Measurements from ENCODE around the gene ZBTB48.
A peak's percentile ranks its signal among the peaks of the same experiment; 100 is the strongest.
"Not testable (repeated sequence)": the region's sequence is repeated elsewhere in the genome, so short reads cannot be mapped to it uniquely, and the experiment has no call there.

The ZBTB48 gene

DNA sequence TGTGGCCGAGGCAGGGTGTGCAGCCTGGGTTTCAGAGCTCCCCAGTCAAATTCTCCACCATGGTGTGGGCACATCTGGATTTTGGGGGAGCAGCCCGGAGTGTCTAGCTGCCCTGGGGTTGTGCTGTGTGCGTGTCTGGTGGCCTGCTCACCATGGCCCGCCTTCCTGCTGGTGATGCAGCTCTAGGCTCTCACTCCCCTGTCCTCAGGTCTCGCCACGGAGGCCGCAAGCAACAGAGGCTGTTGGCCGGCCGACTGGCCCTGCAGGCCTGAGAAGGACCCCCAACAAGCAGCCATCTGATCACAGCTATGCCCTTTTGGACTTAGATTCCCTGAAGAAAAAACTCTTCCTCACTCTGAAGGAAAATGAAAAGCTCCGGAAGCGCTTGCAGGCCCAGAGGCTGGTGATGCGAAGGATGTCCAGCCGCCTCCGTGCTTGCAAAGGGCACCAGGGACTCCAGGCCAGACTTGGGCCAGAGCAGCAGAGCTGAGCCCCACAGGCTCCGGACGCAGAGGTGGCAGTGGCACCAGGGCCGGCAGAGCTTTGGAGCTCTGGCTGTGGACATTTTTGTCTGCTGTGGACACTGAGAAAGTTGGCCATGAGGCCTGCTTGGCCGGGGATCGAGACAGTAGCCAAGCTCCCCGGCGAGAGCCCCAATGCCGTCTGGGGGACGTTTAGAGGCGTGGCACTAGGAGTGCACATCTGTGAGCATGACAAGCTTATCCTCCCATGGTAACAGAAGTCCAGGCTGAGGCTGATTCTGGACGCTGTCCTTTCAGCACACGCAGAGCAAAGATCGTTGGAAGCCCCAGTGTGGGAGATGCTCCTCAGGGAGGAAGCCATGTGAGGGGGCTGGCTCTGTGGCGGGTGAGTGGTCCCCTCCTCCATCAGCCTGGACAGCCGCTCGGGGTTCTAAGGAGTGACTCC is 53.1 kb downstream of the ZBTB48 start:
- DNase-seq (ENCODE audit: low read depth, low spot score) = no peak

DNA sequence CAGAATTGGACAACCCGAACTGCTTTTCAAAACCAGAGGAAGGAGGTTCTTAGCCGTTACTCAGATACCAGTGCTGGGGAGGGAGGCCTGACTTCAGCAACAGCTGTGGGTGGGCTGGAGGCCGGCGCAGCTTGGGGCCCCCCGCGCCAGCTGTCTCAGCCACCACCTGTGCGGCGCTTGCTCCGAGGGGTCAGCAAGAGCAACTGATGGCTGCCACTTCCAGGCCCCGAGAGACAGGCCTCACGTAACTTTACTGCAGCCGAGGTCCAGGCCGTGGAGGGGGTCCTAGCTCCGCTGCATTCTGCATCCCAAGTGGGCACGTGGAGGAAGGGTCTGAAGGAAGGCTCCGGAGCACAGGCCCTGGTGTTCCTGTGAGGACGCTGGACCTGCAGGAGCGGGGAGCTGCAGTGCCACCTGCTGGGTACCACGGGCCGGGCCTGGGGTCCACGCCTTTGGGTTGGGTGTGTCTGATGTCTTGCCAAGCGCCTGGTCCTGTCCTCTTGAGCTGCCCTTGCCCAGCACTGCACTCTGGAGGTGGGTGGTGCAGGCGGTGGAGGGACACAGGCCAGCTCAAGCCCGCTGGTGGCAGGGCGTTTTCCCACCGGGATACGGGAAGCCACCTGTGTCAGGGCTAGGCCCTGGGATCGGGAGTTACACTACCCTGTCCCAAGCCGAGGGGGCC is 54.7 kb downstream of the ZBTB48 start:
- DNase-seq (ENCODE audit: low read depth, low spot score) = peak; percentile 61

DNA sequence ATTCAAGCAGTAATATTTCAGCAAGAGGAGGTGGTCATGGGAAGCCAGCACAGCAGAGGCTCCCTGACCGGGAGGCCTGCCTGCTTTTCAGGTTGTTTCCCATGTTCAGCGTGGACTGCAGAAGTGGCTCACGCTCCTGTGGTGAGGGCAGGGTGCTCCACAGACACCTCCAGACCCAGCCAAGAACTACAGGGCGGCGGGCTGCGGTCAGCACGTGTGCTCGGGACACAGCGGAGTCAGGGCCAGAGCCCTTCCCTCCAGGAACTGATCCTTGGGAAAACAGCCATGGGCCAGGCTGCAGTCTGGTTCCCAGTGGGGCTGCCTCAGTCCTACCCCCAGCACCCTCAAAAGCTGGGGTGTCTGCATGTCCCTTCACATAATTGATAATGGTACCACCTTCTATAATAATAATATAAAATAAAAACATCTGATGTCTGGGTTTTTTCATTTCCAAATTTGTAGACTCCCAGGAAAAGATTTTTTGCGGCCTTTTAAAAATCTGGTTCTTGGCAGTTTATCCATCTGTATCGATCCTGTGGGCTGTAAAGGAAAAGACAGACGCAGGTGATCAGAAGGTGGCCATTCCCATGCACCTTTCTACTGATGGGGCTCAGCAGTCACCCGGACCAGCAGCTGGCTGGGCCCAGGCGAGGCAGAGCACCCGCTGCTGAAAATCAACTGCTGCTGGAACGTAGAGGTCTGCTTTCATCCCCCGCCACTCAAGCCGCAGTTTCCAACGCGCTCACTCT is 55.5 kb downstream of the ZBTB48 start:
- DNase-seq (ENCODE audit: low read depth, low spot score) = no peak

DNA sequence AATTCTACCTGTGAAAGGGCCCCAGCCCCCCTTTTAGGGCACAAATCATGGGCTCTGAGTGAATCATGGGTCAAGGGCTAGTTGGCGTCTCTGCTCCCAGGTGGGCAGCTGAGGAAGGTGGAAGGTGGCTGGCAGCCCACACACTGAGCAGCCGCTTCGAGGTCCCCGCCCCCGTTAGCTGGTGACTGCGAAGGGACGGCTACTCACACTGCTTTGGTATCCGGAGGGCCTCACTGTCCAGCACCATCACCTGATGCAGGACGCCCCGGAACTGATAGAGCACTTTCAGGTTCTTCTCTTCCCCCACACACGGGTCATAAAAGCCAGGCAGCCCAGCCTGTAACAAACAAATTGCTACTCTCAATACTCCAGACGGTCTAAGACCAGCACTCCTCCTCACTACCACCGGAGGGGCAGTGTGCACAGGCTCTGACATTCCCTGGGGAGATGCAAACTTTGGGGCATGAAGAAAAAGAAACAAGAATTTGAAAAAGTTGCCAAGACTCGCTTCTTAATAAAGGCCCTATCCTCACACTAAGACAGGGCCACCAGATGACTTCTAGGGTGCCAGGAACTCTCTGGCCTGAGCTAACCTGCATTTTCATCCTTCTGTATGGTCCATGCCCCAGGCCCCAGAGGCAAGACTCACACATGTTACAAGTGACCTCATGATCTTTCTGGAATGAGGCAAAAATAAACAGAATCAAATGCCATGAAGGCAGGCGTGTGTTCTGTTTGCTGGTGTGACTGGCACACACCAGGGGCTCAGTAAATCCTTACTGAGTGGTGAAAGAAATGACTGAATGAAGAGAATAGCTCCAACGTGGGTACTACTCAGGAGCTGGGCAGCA is 56.3 kb downstream of the ZBTB48 start:
- DNase-seq (ENCODE audit: low read depth, low spot score) = no peak

- not testable (repeated sequence) for DNase-seq (ENCODE audit: low read depth, low spot score)
Measured at GRCh38 chr1:6636778-6637177, 57.0 kb downstream of the ZBTB48 start.

DNA sequence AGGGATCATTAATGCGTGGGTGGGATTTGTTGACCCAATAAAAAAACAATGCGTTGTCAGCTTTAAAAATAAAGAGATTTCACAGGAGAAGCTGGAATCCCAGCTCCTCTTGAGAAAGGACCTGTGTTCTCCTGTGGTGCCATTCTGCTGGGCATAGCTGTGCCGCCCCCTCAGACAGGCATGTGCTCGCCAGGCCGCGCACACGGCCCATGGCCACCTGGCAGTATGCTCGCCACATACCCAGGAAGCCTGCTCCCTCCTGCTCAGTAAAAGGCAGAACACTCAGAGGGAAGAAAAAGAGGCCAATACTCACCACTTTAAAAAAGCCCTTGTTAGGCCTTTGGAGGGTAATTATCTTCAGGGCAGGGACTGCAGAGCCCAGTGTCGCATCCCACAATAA is 58.0 kb downstream of the ZBTB48 start:
- no peak for DNase-seq (ENCODE audit: low read depth, low spot score)

GRCh38 chr1:6638226-6638625 is 58.4 kb downstream of the ZBTB48 start:
- no peak for DNase-seq (ENCODE audit: low read depth, low spot score)

Data from ELF-1 (cell line).